Measurements from ENCODE around the gene ZNF708. TPM values are rescaled to one million over a fixed set of nuclear protein-coding genes. Genes with fewer than 3 reads are reported as not detected.

Gene ZNF708
- total RNA-seq = 78.6 TPM

DNA sequence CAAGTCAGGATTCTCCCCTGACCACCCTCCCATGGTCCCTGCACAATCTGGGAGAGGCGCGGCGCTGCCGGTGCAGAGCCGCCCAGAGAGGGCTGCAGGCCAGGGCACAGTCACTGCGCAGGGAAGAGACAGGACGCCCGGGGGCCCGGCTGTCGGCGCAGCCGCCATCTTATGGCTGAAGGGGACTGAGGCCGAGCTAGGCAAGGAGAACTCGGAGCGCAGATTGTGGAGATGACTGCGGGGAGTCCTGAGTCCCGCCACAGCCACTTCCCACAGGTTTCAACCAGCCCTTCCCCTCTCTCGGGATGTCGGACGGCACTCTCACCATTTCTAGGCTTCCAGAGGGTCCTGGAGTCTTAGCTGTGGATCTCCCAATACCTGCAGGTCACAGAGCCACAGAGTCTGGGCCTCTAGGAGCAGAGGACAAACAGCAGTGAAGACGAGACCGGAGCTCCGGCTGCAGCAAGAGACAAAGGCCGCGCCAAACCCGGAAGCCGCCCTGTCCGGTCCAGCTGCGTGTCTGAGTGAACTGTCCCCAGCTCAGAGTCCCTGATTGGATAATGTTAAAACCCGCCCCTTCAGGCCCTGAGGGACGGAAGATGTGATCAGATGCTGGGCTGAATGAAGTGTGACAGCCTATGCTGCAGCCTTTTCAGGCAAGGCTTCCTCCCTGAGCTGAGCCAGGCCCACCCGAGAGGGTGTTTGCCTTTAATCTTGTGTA, at the start of gene ZNF708:
Gene ZNF708 (minus strand): TSS at position 526 of the 721 bp plus-strand sequence. CDS start 198 bp downstream, at position 328.

DNA sequence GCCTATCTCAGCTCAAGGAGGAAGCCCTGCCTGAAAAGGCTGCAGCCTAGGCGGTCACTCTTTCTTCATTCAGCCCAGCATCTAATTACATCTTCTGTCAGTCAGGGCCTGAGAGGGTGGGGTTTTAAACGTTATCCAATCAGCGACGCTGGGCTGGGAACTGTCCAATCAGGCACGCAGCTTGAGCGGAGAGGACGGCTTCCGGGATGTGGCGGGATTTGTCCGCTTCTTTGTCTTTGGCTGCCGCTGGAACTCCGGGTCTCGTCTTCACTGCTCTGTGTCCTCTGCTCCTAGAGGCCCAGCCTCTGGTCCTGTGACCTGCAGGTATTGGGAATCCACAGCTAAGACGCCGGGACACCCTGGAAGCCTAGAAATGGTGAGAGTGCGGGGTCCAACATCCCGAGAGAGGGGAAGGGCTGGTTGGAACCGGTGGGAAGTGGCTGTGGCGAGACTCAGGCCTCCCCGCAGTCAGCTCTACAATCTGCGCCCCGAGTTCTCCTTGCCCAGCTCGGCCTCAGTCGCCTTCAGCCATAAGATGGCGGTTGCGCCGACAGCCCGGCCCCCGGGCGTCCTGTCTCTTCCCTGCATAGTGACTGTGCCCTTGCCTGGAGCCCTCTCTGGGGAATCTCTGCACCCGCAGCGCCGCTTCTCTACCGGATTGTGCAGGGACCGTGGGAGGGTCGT, 29.7 kb upstream of the ZNF708 start, which contains the start of gene ZNF738:
Gene ZNF738 (plus strand): TSS at position 233 of the 684 bp plus-strand sequence. CDS start 141 bp downstream, at position 374.

Other genes starting within 250 kb of the ZNF708 start
- 62.0 TPM for gene ZNF714, start 247.2 kb downstream of the ZNF708 start, total RNA-seq
- gene ZNF431, start 187.4 kb downstream of the ZNF708 start, total RNA-seq = 27.5 TPM
- 51.3 TPM for gene ZNF738, start 29.6 kb upstream of the ZNF708 start, total RNA-seq
- 284 TPM for gene ZNF493, start 67.7 kb upstream of the ZNF708 start, total RNA-seq
- 33.2 TPM for gene ZNF429, start 176.2 kb upstream of the ZNF708 start, total RNA-seq